Karpas-422 (cell line): ENCODE measurements around the gene HECW1. TPM values are rescaled to one million over a fixed set of nuclear protein-coding genes. Genes with fewer than 3 reads are reported as not detected.
"Not testable (repeated sequence)": the region's sequence is repeated elsewhere in the genome, so short reads cannot be mapped to it uniquely, and the experiment has no call there.

ENCODE experiments used
- DNase-seq: peaks from one replicate; pipeline ENCODE4 v3.0.0-alpha.2; 2015
- H2AFZ ChIP-seq: fragments of 200-600 bp; sonication (generic); 2 replicates; pipeline ENCODE4 v1.6.1; 2014; ENCODE audit warnings: antibody characterized with exemption, low read length, mixed read lengths
- H3K27ac ChIP-seq: fragments of 200-600 bp; sonication (generic); 2 replicates; pipeline ENCODE4 v1.5.1; 2014; ENCODE audit warnings: mild to moderate bottlenecking, low read length, moderate library complexity
- H3K27me3 ChIP-seq: fragments of 200-600 bp; sonication (generic); 2 replicates; pipeline ENCODE4 v1.6.1; 2014; ENCODE audit warnings: low read length, mixed read lengths
- H3K36me3 ChIP-seq: fragments of 200-600 bp; sonication (generic); 2 replicates; pipeline ENCODE4 v1.6.1; 2014; ENCODE audit warnings: low read length, mixed read lengths; ENCODE audit not compliant: insufficient read depth
- H3K4me1 ChIP-seq: fragments of 200-600 bp; sonication (generic); 2 replicates; pipeline ENCODE4 v1.6.1; 2014; ENCODE audit warnings: mild to moderate bottlenecking, low read length, mixed read lengths
- H3K4me2 ChIP-seq: fragments of 200-600 bp; sonication (generic); 2 replicates; pipeline ENCODE4 v1.6.1; 2014; ENCODE audit warnings: low read length, low read depth, mild to moderate bottlenecking; ENCODE audit not compliant: poor library complexity, severe bottlenecking
- H3K4me3 ChIP-seq: fragments of 200-600 bp; sonication (generic); 2 replicates; pipeline ENCODE4 v1.5.1; 2014; ENCODE audit warnings: mild to moderate bottlenecking, antibody characterized with exemption, low read length, mixed read lengths
- H3K79me2 ChIP-seq: fragments of 200-600 bp; sonication (generic); 2 replicates; pipeline ENCODE4 v1.6.1; 2014; ENCODE audit warnings: mild to moderate bottlenecking, low read length, mixed read lengths
- H3K9ac ChIP-seq: fragments of 200-600 bp; sonication (generic); 2 replicates; pipeline ENCODE4 v1.6.0; 2014; ENCODE audit warnings: low read length
- H3K9me2 ChIP-seq: fragments of 200-600 bp; sonication (generic), shearing (Covaris generic); replicated peaks from 2 replicates; pipeline ENCODE4 v1.6.0; 2014; ENCODE audit warnings: mild to moderate bottlenecking, low read length, moderate library complexity; ENCODE audit not compliant: insufficient read depth
- H3K9me3 ChIP-seq: fragments of 300-700, 200-600 bp; sonication (generic); 2 replicates; pipeline ENCODE4 v1.6.1; 2014; ENCODE audit warnings: low read length, mixed read lengths
- H4K20me1 ChIP-seq: fragments of 200-600 bp; sonication (generic); 2 replicates; pipeline ENCODE4 v1.6.1; 2014; ENCODE audit warnings: mild to moderate bottlenecking, antibody characterized with exemption, low read length, low read depth; ENCODE audit not compliant: insufficient read depth
- total RNA-seq: library from RNA; depleted of rRNA; stranded (reverse); fragments of >200 nt; shearing (Covaris generic); gene quantifications from 2 replicates; pipeline ENCODE4 v1.2.3, GENCODE V29; 2014; ENCODE audit warnings: low replicate concordance

The HECW1 gene
- total RNA-seq, 1 experiment from 2014 or later = not detected

- no peaks in the 10 kb centered on the region for H3K36me3 ChIP-seq
- no peak for DNase-seq
- H4K20me1 ChIP-seq = no peaks in the 10 kb centered on the region
- H3K4me2 ChIP-seq = no peak overlapping the region
- H3K9ac ChIP-seq = no peak overlapping the region
- H3K27me3 ChIP-seq = no peaks in the 10 kb centered on the region
- no peaks in the 10 kb centered on the region for H3K9me3 ChIP-seq
- H3K4me1 ChIP-seq = peaks cover 5% of the 10 kb centered on the region; the same call in 1 of the 2 replicates
- no peak overlapping the region for H3K4me3 ChIP-seq
- no peak overlapping the region for H3K27ac ChIP-seq
- H2AFZ ChIP-seq = no peak overlapping the region
- H3K9me2 ChIP-seq = no peaks in the 10 kb centered on the region
- no peaks in the 10 kb centered on the region for H3K79me2 ChIP-seq
Observed at GRCh38 chr7:43577485-43577951, 465.1 kb downstream of the HECW1 start.

- Histone ChIP-seq H3K4me2 (peak within 1 kb of the TSS; percentile 90), H3K4me3 (peak within 1 kb of the TSS; percentile 93), H3K4me1 (peaks cover 30% of the 10 kb centered on the region)
Observed at GRCh38 chr7:43582503-43583423, 470.3 kb downstream of the HECW1 start, which contains the start of gene STK17A. TSS of gene STK17A (plus strand) at chr7:43583108. CDS start at chr7:43583244, 136 bp downstream.

GRCh38 chr7:43583424-43584194 is 471.2 kb downstream of the HECW1 start:
- Histone ChIP-seq H3K27ac (peak overlapping the region; percentile 32; the same call in 1 of the 2 replicates), H3K27me3 (no peaks in the 10 kb centered on the region), H3K9me2 (no peaks in the 10 kb centered on the region), H2AFZ (peak overlapping the region; percentile 90; the same call in 1 of the 2 replicates), H3K4me2 (peak overlapping the region; percentile 90), H3K4me3 (peak overlapping the region; percentile 93), H3K4me1 (peaks cover 30% of the 10 kb centered on the region), H3K79me2 (no peaks in the 10 kb centered on the region), H3K36me3 (no peaks in the 10 kb centered on the region), H3K9ac (peak overlapping the region; percentile 80), H4K20me1 (peaks cover 13% of the 10 kb centered on the region; the same call in 1 of the 2 replicates), H3K9me3 (no peaks in the 10 kb centered on the region)
- DNase-seq = peak; percentile 84

More at GRCh38 chr7:43582503-43583423, 470.3 kb downstream of the HECW1 start, which contains the start of gene STK17A:
- peak within 1 kb of the TSS; percentile 32; the same call in 1 of the 2 replicates for H3K27ac ChIP-seq
- no peaks in the 10 kb centered on the region for H3K9me2 ChIP-seq
- H3K79me2 ChIP-seq = no peaks in the 10 kb centered on the region
- peaks cover 13% of the 10 kb centered on the region; the same call in 1 of the 2 replicates for H4K20me1 ChIP-seq
- no peaks in the 10 kb centered on the region for H3K36me3 ChIP-seq
- H3K9ac ChIP-seq = peak within 1 kb of the TSS; percentile 80
- H2AFZ ChIP-seq = peak within 1 kb of the TSS; percentile 90; the same call in 1 of the 2 replicates
- H3K9me3 ChIP-seq = no peaks in the 10 kb centered on the region
- no peaks in the 10 kb centered on the region for H3K27me3 ChIP-seq
- peak; percentile 97 for DNase-seq

- DNase-seq = peak; percentile 53
- Histone ChIP-seq H3K9me3 (no peaks in the 10 kb centered on the region), H3K4me3 (peak overlapping the region; percentile 93), H2AFZ (peak overlapping the region; percentile 90; the same call in 1 of the 2 replicates), H4K20me1 (peaks cover 16% of the 10 kb centered on the region; the same call in 1 of the 2 replicates), H3K9me2 (no peaks in the 10 kb centered on the region), H3K4me1 (peaks cover 30% of the 10 kb centered on the region), H3K4me2 (peak overlapping the region; percentile 90), H3K36me3 (no peaks in the 10 kb centered on the region), H3K27ac (peak overlapping the region; percentile 32; the same call in 1 of the 2 replicates), H3K79me2 (no peaks in the 10 kb centered on the region), H3K27me3 (no peaks in the 10 kb centered on the region), H3K9ac (peak overlapping the region; percentile 80)
Observed at GRCh38 chr7:43584195-43584586, 471.7 kb downstream of the HECW1 start.

- not testable (repeated sequence) for H3K27ac ChIP-seq, H3K79me2 ChIP-seq, H3K27me3 ChIP-seq, H3K36me3 ChIP-seq, H3K9me3 ChIP-seq, DNase-seq, H2AFZ ChIP-seq, H3K9me2 ChIP-seq
- Histone ChIP-seq H3K4me3 (peak overlapping the region; percentile 93), H4K20me1 (peaks cover 16% of the 10 kb centered on the region; the same call in 1 of the 2 replicates), H3K4me1 (peaks cover 30% of the 10 kb centered on the region), H3K9ac (peak overlapping the region; percentile 80), H3K4me2 (peak overlapping the region; percentile 90)
Observed at GRCh38 chr7:43584733-43585132, 472.3 kb downstream of the HECW1 start.

GRCh38 chr7:43585562-43585961 is 473.1 kb downstream of the HECW1 start:
- no peak overlapping the region for H3K4me3 ChIP-seq
- H2AFZ ChIP-seq = no peak overlapping the region
- no peaks in the 10 kb centered on the region for H3K36me3 ChIP-seq
- H4K20me1 ChIP-seq = peaks cover 16% of the 10 kb centered on the region; the same call in 1 of the 2 replicates
- H3K9me2 ChIP-seq = no peaks in the 10 kb centered on the region
- DNase-seq = no peak
- H3K4me1 ChIP-seq = peaks cover 30% of the 10 kb centered on the region
- H3K27ac ChIP-seq = no peak overlapping the region
- H3K4me2 ChIP-seq = peak overlapping the region; percentile 90
- H3K27me3 ChIP-seq = no peaks in the 10 kb centered on the region
- no peaks in the 10 kb centered on the region for H3K79me2 ChIP-seq
- no peaks in the 10 kb centered on the region for H3K9me3 ChIP-seq
- no peak overlapping the region for H3K9ac ChIP-seq

GRCh38 chr7:43586251-43586900 is 473.9 kb downstream of the HECW1 start:
- H3K9me3 ChIP-seq = no peaks in the 10 kb centered on the region
- H2AFZ ChIP-seq = no peak overlapping the region
- H3K36me3 ChIP-seq = no peaks in the 10 kb centered on the region
- no peak overlapping the region for H3K9ac ChIP-seq
- no peaks in the 10 kb centered on the region for H3K27me3 ChIP-seq
- peaks cover 30% of the 10 kb centered on the region for H3K4me1 ChIP-seq
- no peak for DNase-seq
- H3K4me3 ChIP-seq = no peak overlapping the region
- H3K4me2 ChIP-seq = no peak overlapping the region
- no peaks in the 10 kb centered on the region for H3K9me2 ChIP-seq
- no peaks in the 10 kb centered on the region for H3K79me2 ChIP-seq
- peaks cover 18% of the 10 kb centered on the region; the same call in 1 of the 2 replicates for H4K20me1 ChIP-seq
- H3K27ac ChIP-seq = no peak overlapping the region
